ENCODE results near the gene AXIN2.

AXIN2 gene

DNA sequence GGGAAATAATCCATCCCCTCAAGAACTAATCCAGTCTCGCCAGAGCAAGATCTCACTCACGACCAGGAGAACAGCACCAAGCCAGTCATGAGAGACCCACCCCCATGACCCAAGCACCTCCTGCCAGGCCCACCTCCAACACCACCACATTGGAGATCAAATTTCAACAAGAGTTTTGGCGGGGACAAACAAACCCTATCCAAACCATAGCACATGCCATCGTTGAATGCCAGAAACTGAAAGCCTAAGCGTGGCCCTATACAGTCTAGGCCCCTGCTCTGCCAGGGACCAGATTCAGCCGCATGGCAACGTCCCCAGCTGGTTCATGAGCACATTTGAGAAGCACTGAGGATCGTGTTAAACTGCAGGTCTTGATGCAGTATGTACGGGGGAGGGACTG is 57.3 kb downstream of the AXIN2 start:
- TF ChIP-seq, protein P1, sequence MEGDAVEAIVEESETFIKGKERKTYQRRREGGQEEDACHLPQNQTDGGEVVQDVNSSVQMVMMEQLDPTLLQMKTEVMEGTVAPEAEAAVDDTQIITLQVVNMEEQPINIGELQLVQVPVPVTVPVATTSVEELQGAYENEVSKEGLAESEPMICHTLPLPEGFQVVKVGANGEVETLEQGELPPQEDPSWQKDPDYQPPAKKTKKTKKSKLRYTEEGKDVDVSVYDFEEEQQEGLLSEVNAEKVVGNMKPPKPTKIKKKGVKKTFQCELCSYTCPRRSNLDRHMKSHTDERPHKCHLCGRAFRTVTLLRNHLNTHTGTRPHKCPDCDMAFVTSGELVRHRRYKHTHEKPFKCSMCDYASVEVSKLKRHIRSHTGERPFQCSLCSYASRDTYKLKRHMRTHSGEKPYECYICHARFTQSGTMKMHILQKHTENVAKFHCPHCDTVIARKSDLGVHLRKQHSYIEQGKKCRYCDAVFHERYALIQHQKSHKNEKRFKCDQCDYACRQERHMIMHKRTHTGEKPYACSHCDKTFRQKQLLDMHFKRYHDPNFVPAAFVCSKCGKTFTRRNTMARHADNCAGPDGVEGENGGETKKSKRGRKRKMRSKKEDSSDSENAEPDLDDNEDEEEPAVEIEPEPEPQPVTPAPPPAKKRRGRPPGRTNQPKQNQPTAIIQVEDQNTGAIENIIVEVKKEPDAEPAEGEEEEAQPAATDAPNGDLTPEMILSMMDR (conservative IDR thresholded peaks at IDR 0.05; ENCODE audit: low read depth, low read length), result no peak
- Histone ChIP-seq H3K27ac (no peak overlapping the region), H3K4me3 (IDR thresholded peaks at IDR 0.05; ENCODE audit: insufficient read depth, low read depth, low read length) (no peak overlapping the region), H3K27me3 (ENCODE audit: insufficient read depth, low read depth) (no peaks in the 10 kb centered on the region), H3K9ac (no peak overlapping the region), H2AFZ (ENCODE audit: low read depth) (no peak overlapping the region), H4K20me1 (ENCODE audit: insufficient read depth) (no peaks in the 10 kb centered on the region), H3K36me3 (ENCODE audit: insufficient read depth) (no peaks in the 10 kb centered on the region), H3K79me2 (ENCODE audit: insufficient read depth, low read depth) (no peaks in the 10 kb centered on the region), H3K4me2 (no peak overlapping the region), H3K4me1 (ENCODE audit: low read depth, poor library complexity, severe bottlenecking) (peaks cover 7% of the 10 kb centered on the region)

DNA sequence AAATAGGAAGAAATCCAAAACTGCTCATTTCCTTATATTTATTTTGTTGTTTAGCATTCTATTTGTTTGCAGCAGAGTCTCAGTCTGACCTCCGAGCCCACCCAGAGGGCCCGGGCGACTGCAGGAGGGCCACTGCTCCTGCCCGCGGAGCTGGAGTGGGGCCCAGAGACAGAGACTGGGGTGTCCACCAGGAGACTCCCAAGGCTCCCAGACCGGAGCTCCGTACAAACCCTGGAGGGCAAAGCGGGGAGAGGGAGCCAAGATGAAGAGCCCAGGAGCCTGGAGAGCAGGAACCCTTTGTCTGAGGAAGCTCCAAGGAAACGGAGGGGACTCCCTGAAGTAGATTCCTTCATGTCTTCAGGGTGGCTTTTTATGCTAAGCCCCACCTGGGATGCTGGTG is 57.9 kb downstream of the AXIN2 start:
- H3K27me3 ChIP-seq (ENCODE audit: insufficient read depth, low read depth), result no peaks in the 10 kb centered on the region
- peaks cover 2% of the 10 kb centered on the region for H3K4me1 ChIP-seq (ENCODE audit: low read depth, poor library complexity, severe bottlenecking)
- TF ChIP-seq, protein P1 (conservative IDR thresholded peaks at IDR 0.05; ENCODE audit: low read depth, low read length), result no peak

DNA sequence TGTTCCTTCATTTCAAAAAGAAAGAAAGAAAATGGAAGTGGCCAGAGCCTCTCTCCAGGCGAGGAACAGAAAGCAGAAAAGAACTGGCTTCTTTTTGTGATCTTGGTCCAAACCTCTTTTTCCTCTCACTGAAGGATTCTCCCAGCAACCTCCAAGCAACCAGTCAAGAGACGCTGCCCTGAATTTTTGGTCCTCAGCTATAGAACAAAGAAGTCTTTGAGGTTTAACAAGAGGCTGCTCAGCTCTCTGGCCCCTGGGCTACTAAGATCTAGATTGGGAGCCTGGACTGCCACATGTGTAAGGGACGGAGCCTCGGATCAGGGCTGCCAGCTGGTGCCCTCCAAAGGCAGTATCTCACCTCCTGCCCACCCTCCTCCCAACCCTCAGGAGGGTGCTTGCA is 62.6 kb downstream of the AXIN2 start:
- H2AFZ ChIP-seq (ENCODE audit: low read depth), result no peak overlapping the region
- no peaks in the 10 kb centered on the region for H3K79me2 ChIP-seq (ENCODE audit: insufficient read depth, low read depth)
- H3K27ac ChIP-seq, result no peak overlapping the region

More for the DNA sequence above, 57.9 kb downstream of the AXIN2 start:
- no peak overlapping the region for H3K4me3 ChIP-seq (IDR thresholded peaks at IDR 0.05; ENCODE audit: insufficient read depth, low read depth, low read length)
- H3K27ac ChIP-seq, result no peak overlapping the region
- H2AFZ ChIP-seq (ENCODE audit: low read depth), result no peak overlapping the region
- H4K20me1 ChIP-seq (ENCODE audit: insufficient read depth), result no peaks in the 10 kb centered on the region
- H3K36me3 ChIP-seq (ENCODE audit: insufficient read depth), result no peaks in the 10 kb centered on the region
- no peaks in the 10 kb centered on the region for H3K79me2 ChIP-seq (ENCODE audit: insufficient read depth, low read depth)
- no peak overlapping the region for H3K9ac ChIP-seq
- no peak overlapping the region for H3K4me2 ChIP-seq

DNA sequence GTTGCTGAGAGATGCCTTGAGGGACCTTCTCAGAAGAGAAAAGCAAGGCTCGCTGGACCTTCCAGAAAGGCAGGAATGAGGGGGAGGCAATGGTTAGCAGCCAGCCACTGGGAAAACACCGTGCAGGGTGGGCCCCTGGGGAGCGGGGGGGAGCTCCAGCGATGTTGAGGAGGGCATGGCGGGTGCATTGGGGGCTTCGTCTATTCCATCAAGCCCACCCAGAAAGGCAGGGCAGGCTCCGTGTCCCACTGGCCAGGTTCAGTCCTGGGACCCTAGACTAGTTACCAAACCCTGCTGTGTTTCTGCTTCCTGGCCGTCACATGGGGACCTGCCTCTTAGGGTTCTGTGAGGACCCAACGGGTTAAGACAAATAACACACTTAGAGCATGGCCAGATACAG is 64.6 kb downstream of the AXIN2 start:
- TF ChIP-seq, protein P1 (conservative IDR thresholded peaks at IDR 0.05; ENCODE audit: low read depth, low read length), result no peak

More for the DNA sequence above, 62.6 kb downstream of the AXIN2 start:
- Histone ChIP-seq H4K20me1 (ENCODE audit: insufficient read depth) (no peaks in the 10 kb centered on the region), H3K27me3 (ENCODE audit: insufficient read depth, low read depth) (no peaks in the 10 kb centered on the region), H3K9ac (no peak overlapping the region), H3K4me1 (ENCODE audit: low read depth, poor library complexity, severe bottlenecking) (peaks cover 5% of the 10 kb centered on the region), H3K4me2 (no peak overlapping the region), H3K4me3 (IDR thresholded peaks at IDR 0.05; ENCODE audit: insufficient read depth, low read depth, low read length) (no peak overlapping the region), H3K36me3 (ENCODE audit: insufficient read depth) (no peaks in the 10 kb centered on the region)
- TF ChIP-seq, protein P1 (conservative IDR thresholded peaks at IDR 0.05; ENCODE audit: low read depth, low read length), result no peak

More for the DNA sequence above, 64.6 kb downstream of the AXIN2 start:
- no peaks in the 10 kb centered on the region for H3K27me3 ChIP-seq (ENCODE audit: insufficient read depth, low read depth)
- H3K4me2 ChIP-seq, result no peak overlapping the region
- no peak overlapping the region for H3K4me3 ChIP-seq (IDR thresholded peaks at IDR 0.05; ENCODE audit: insufficient read depth, low read depth, low read length)
- H4K20me1 ChIP-seq (ENCODE audit: insufficient read depth), result no peaks in the 10 kb centered on the region
- no peak overlapping the region for H3K9ac ChIP-seq
- no peaks in the 10 kb centered on the region for H3K79me2 ChIP-seq (ENCODE audit: insufficient read depth, low read depth)
- no peaks in the 10 kb centered on the region for H3K36me3 ChIP-seq (ENCODE audit: insufficient read depth)
- peaks cover 5% of the 10 kb centered on the region for H3K4me1 ChIP-seq (ENCODE audit: low read depth, poor library complexity, severe bottlenecking)
- H2AFZ ChIP-seq (ENCODE audit: low read depth), result no peak overlapping the region
- no peak overlapping the region for H3K27ac ChIP-seq
